Omental fat pad (tissue), 4 donors: ENCODE measurements around the gene SERPINB13. TPM values are rescaled to one million over a fixed set of nuclear protein-coding genes. Genes with fewer than 3 reads are reported as not detected.
"Not testable (repeated sequence)": the region's sequence is repeated elsewhere in the genome, so short reads cannot be mapped to it uniquely, and the experiment has no call there.

Source experiments
- ATAC-seq: fragments of 150-250 bp; one replicate; pipeline ENCODE4 v1.9.1; 2016; ENCODE audit warnings: mild to moderate bottlenecking, moderate library complexity; ENCODE audit not compliant: low FRiP score
- DNase-seq: peaks from one replicate; pipeline ENCODE4 v3.0.0-alpha.2; 2019; ENCODE audit warnings: low spot score
- total RNA-seq, 4 donors: library from RNA; depleted of rRNA; stranded (reverse); fragments of >200 nt; gene quantifications; one replicate each; pipeline ENCODE4 v1.1.0, GENCODE V29; 2016
- TF ChIP-seq, protein P1 (sequence below), 3 donors: fragments of 450-650 bp; IDR thresholded peaks; one replicate each; pipeline ENCODE4 v1.5.1; 2016 to 2017; ENCODE audit warnings: antibody characterized with exemption in 3 of 3, mild to moderate bottlenecking in 3 of 3, moderate library complexity in 2 of 3

Gene SERPINB13
- total RNA-seq, 4 donors from 2014 or later = not detected

DNA sequence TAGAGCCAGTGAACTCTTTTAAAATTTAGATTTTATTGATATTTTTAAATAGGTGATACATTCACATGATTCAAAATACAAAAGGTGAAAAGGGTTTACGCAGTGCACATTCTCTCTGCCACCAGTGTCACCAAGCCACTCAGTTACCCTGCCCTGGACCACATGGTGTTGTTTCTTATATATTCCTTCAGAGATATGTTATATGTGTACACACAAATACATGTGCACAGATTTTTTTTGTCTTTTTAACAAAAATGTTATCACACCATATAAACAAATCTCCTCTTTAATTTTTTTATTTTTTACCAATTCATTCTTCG lies 30.7 kb downstream of the SERPINB13 start:
- DNase-seq (no peak), ATAC-seq (no peak)
- TF ChIP-seq, protein P1, sequence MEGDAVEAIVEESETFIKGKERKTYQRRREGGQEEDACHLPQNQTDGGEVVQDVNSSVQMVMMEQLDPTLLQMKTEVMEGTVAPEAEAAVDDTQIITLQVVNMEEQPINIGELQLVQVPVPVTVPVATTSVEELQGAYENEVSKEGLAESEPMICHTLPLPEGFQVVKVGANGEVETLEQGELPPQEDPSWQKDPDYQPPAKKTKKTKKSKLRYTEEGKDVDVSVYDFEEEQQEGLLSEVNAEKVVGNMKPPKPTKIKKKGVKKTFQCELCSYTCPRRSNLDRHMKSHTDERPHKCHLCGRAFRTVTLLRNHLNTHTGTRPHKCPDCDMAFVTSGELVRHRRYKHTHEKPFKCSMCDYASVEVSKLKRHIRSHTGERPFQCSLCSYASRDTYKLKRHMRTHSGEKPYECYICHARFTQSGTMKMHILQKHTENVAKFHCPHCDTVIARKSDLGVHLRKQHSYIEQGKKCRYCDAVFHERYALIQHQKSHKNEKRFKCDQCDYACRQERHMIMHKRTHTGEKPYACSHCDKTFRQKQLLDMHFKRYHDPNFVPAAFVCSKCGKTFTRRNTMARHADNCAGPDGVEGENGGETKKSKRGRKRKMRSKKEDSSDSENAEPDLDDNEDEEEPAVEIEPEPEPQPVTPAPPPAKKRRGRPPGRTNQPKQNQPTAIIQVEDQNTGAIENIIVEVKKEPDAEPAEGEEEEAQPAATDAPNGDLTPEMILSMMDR (IDR thresholded peaks at IDR 0.05) = no peak

DNA sequence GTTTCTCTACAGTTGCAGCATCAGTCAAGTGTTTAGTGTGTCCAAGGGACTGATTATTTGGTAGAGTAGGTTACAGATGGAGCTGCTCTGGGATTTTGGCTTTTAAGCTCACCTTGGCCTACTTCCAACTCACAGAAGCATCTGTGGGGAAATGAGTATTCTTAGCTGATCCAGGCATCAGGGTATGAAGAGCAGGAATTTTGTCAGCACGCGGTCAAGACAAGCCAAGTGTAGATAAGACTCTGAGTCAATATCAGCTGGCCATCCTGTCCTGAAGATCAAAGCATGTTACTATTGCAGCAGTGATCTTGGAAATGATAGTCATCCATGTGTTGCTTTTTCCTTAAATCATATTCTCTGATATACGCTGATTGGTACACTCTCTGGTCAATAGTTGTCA lies 32.5 kb downstream of the SERPINB13 start:
- ATAC-seq = no peak
- TF ChIP-seq, protein P1 (IDR thresholded peaks at IDR 0.05) = no peak
- no peak for DNase-seq

DNA sequence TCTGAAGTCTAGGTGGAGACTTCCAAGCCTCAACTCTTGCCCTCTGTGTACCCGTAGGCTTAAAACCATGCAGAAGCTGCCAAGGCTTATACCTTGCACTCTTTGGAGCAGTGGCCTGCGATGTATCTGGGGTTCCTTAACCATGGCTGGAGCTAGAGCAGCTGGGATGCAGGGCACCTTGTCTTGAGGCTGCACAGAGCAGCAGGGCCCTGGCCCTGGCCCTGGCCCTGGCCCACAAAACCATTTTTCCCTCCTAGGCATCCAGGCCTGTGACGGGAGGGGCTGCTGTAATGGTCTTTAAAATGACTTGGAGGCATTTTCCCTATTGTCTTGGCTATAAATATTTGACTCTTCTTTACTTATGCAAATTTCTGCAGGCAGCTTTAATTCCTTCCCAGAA lies 37.7 kb downstream of the SERPINB13 start:
- ATAC-seq (no peak), DNase-seq (no peak)
- TF ChIP-seq, protein P1 (IDR thresholded peaks at IDR 0.05) = no peak

DNA sequence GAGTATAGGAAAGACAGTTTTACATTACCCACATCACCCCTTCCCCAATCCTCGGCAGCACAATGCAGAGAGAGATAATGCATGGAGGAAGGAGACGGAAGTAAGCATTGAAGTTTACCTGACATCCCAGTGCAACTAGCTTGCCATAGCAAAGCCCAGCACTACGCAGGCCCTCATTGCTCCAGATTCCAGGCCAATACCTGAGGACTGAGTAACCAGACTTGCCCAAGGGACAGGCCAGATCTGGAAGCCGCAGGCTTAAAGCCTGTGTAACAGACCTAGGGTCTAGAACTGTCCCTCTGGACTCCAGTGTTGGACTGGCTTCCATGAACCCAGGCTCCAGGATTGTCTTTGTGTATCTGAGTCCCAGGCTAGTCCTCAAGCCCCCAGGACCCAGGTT lies 39.3 kb downstream of the SERPINB13 start:
- ATAC-seq (no peak), DNase-seq (no peak)
- TF ChIP-seq, protein P1 (IDR thresholded peaks at IDR 0.05) = no peak

DNA sequence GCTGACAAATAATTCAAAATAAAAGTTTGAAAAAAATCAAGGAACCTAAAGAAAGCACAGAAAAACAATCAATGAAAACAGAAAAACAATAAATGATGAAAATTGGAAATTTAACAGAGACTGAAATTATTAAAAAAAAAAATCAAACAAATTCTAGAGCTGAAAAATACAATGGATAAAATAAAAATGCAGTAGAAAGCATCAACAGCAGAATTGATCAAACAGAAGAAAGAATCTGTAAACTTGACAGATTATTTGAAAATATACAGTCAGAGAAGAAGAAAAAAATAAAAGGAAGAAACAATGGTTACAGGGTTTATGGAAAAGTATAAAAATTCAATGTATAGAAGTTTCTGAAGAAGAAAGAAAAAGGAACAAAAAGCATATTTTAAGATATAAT lies 40.7 kb downstream of the SERPINB13 start:
- ATAC-seq (no peak), DNase-seq (no peak)
- TF ChIP-seq, protein P1 (IDR thresholded peaks at IDR 0.05) = no peak

DNA sequence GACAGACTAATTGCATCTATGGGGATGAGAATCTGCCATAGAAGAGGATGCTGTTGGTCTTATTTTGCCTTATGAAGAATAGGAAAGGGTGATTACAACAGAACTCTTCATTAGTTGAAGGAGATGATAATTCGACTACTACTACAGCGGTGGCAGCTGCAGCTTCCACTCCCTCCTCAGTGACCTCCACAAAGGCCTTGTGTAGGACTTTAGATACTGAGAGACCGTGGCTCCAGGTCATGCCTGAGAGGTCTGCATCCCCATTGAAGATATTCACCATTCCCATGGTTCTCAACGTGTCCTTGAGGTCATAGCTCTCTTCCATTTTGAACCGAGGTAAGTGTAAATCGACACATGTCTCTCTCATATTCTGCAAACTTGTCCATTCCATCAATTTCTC lies 50.6 kb downstream of the SERPINB13 start:
- TF ChIP-seq, protein P1 (IDR thresholded peaks at IDR 0.05) = no peak
- DNase-seq = no peak
- ATAC-seq = no peak

DNA sequence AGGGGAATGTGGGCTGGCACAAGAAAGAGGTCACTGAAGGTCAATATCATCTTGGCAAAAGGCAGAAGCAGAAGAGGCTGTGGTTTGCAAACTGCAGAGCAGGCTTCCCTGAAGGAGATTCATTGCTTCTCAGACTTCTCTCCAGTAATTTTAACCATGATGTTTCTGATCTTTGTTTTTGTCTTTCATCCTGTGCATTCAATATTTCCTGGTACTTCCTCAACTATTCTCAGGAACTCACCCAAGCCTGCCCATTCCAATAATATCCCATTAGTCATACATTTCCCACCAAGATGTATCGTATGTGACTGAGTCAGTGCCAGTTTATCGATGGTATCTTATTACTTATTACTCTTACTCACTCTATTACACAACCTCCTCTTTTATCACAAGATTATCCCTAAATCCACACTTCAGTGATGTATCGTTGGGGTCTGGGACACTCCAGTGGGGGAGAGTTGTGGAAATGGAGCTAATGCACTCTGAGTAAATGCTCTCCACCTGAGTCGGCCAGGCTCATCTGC lies 54.1 kb downstream of the SERPINB13 start:
- not testable (repeated sequence) for ATAC-seq, DNase-seq

DNA sequence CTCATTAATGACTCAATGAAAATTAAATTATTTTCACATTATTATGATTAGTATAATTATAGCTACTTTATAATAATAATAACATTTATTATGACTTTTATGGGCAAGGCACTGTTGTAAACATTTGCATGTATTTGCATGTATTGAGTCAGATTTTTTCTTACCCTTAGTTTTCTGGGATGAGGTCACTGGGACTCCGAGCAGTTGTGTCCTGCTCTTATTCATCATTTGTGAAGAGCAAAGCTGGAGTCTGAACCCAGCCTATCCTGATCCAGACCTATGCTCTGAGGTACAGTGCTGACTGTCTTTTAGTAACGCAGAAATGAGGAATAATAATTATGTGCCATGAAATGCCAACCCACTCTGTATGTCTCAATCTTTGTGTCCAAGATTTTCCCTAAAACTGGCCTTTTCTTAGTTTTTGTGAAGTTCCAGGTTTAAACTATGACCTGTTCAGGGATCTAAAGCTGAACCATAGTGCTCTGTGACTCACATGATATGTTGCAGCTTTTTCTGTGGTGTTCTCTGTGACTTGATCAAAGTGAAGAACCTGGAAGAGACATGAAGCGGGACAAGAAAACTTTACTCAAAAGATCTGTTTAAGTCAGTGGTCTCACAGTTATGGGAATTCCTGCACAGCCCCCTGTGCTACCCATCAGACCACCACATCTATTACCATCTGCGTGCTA lies 55.7 kb downstream of the SERPINB13 start:
- DNase-seq, ATAC-seq: not testable (repeated sequence)

DNA sequence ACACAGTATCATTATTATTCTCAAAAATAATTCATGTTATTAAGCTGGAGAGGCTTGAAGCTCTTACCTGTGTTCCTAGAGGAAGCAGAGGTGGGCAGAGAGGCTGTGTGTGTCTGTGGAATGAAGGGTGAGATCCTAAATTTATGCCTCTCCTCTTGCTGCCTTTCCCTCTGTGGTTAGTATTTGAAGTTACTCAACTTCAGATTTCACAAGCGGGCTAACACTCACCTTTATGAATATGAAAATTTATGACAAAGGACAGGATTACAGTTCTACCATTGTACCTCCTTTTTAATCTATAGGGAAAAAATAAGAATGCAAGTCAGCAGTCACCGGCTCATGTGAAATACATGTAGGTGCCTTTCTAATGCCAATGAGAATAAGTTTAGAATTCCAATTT lies 57.0 kb downstream of the SERPINB13 start, which contains the start of gene SERPINB4:
Gene SERPINB4, minus strand, starts transcription at position 115 of the 400 bp plus-strand sequence. CDS start 679 bp downstream, outside the sequence.
- DNase-seq = not testable (repeated sequence)

DNA sequence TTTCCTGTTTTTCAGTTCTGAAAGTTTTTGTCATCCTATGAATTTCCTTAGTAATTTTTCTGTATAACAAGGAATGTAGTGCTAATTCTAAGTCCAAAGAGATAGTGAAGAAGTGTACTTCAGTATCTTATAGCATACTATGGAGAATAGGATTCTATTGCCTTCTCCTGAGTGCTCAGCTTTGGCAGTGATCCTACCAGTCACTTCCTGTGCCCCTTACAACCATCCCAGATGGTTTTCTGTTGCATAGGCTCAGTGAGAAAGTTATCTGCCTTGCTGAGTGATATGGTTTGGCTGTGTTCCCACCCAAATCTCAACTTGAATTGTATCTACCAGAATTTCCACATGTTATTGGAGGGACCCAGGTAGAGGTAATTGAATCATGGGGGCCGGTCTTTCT lies 57.6 kb downstream of the SERPINB13 start:
- ATAC-seq, DNase-seq: not testable (repeated sequence)

More for the DNA sequence above, 57.0 kb downstream of the SERPINB13 start, which contains the start of gene SERPINB4:
- not testable (repeated sequence) for ATAC-seq
